Left ventricle myocardium inferior (tissue), 1 donor: ENCODE results near the gene KNDC1. TPM values are rescaled to one million over a fixed set of nuclear protein-coding genes. Genes with fewer than 3 reads are reported as not detected.
A peak's percentile ranks its signal among the peaks of the same experiment; 100 is the strongest.

Experiments used
- DNase-seq: peaks from one replicate; pipeline ENCODE4 v3.0.0-alpha.2; 2020
- H3K27ac ChIP-seq: fragments of 200-600 bp; replicated peaks from 2 replicates; pipeline ENCODE4 v1.8.0; 2021
- H3K27me3 ChIP-seq: fragments of 200-600 bp; 2 replicates; pipeline ENCODE4 v1.8.0; 2021; ENCODE audit warnings: low read depth
- H3K36me3 ChIP-seq: fragments of 200-600 bp; 2 replicates; pipeline ENCODE4 v1.8.0; 2021
- H3K4me1 ChIP-seq: fragments of 200-600 bp; 2 replicates; pipeline ENCODE4 v1.8.0; 2021
- H3K4me3 ChIP-seq: fragments of 200-600 bp; 2 replicates; pipeline ENCODE4 v1.8.0; 2021; ENCODE audit warnings: mild to moderate bottlenecking, moderate library complexity
- H3K9me3 ChIP-seq: fragments of 200-600 bp; replicated peaks from 2 replicates; pipeline ENCODE4 v1.8.0; 2021
- intact Hi-C: fragments of 100-400 bp; cut with micrococcal nuclease; formaldehyde crosslinking; loops from one replicate; pipeline ENCODE4 v1.11.0; 2022
- total RNA-seq: library from RNA; stranded (reverse); fragmentation: NEBNext Ultra II Directional; extraction: Animal tissue kit (Norgen Biotek cat#: 25700); gene quantifications from one replicate; pipeline ENCODE4 v1.2.1, GENCODE V29; 2021
- TF ChIP-seq, protein P1 (sequence below): fragments of 200-600 bp; IDR thresholded peaks from 2 replicates; pipeline ENCODE4 v1.8.0; 2021; ENCODE audit warnings: antibody characterized with exemption, mild to moderate bottlenecking, borderline replicate concordance
- donor health status: DM: no; HTN: yes; CAD: no; lungs with severe emphysema.

KNDC1 gene
- total RNA-seq, 1 donor from 2014 or later = 0.11 TPM

DNA sequence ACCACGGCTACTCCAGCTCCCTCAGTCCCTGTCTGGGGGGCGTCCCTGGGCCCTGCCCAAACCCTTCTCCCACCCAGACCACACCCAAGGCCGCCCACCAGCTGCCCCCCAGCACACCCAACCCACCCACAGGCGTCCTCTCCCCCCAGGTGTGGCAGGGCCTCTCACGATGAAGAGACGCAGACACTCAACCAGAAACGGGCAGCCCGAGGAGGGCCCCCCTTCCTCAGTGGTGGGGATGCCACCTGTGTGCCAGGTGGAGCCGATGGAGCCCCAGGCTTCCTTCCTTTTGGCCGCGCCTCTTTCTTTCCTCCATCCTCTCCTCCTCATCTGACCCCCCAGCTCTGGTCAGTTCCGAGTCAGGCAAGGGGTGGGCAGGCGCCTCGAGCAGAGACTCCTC, 43.6 kb upstream of the KNDC1 start:
- Histone ChIP-seq H3K4me1 (no peaks in the 10 kb centered on the region), H3K27ac (no peak overlapping the region), H3K36me3 (no peaks in the 10 kb centered on the region), H3K4me3 (no peak overlapping the region), H3K27me3 (peaks cover 29% of the 10 kb centered on the region), H3K9me3 (peaks cover 23% of the 10 kb centered on the region)
- DNase-seq = no peak
- TF ChIP-seq, protein P1, sequence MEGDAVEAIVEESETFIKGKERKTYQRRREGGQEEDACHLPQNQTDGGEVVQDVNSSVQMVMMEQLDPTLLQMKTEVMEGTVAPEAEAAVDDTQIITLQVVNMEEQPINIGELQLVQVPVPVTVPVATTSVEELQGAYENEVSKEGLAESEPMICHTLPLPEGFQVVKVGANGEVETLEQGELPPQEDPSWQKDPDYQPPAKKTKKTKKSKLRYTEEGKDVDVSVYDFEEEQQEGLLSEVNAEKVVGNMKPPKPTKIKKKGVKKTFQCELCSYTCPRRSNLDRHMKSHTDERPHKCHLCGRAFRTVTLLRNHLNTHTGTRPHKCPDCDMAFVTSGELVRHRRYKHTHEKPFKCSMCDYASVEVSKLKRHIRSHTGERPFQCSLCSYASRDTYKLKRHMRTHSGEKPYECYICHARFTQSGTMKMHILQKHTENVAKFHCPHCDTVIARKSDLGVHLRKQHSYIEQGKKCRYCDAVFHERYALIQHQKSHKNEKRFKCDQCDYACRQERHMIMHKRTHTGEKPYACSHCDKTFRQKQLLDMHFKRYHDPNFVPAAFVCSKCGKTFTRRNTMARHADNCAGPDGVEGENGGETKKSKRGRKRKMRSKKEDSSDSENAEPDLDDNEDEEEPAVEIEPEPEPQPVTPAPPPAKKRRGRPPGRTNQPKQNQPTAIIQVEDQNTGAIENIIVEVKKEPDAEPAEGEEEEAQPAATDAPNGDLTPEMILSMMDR = no peak
- intact Hi-C loops = no loop called here

- no peak for DNase-seq
- no peaks in the 10 kb centered on the region for H3K4me1 ChIP-seq
- TF ChIP-seq, protein P1 = no peak
- peak overlapping the region; percentile 76 for H3K27ac ChIP-seq
- peaks cover 29% of the 10 kb centered on the region for H3K27me3 ChIP-seq
- H3K9me3 ChIP-seq = peaks cover 23% of the 10 kb centered on the region
- no peak overlapping the region for H3K4me3 ChIP-seq
- intact Hi-C loops = no loop called here
- H3K36me3 ChIP-seq = no peaks in the 10 kb centered on the region
These were observed 42.9 kb upstream of the KNDC1 start for GRCh38 chr10:133117036-133117687.

GRCh38 chr10:133117688-133118071, 42.3 kb upstream of the KNDC1 start:
- Histone ChIP-seq H3K27me3 (peaks cover 29% of the 10 kb centered on the region), H3K27ac (peak overlapping the region; percentile 76), H3K4me3 (no peak overlapping the region), H3K4me1 (no peaks in the 10 kb centered on the region), H3K9me3 (peaks cover 23% of the 10 kb centered on the region), H3K36me3 (no peaks in the 10 kb centered on the region)
- TF ChIP-seq, protein P1 = no peak
- intact Hi-C loops = no loop called here
- peak; percentile 49 for DNase-seq

DNA sequence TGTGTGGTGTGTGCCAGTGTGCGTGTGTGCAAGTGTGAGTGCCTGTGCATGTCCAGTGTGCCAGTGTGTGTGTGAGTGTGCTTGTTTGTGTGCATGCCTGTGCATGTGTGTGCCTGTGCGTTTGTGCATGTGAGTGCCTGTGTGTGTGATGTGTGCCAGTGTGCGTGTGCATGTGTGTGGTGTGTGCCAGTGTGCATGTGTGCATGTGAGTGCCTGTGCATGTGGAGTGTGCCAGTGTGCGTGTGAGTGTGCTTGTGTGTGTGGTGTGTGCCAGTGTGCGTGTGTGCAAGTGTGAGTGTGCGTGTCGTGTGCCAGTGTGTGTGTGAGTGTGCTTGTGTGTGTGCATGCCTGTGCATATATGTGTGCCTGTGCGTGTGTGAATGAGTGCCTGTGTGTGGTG, 38.5 kb upstream of the KNDC1 start:
- H3K9me3 ChIP-seq = peaks cover 23% of the 10 kb centered on the region
- no peak overlapping the region for H3K27ac ChIP-seq
- no peak for DNase-seq
- H3K36me3 ChIP-seq = no peaks in the 10 kb centered on the region
- peaks cover 44% of the 10 kb centered on the region for H3K27me3 ChIP-seq
- H3K4me3 ChIP-seq = no peak overlapping the region
- H3K4me1 ChIP-seq = peaks cover 4% of the 10 kb centered on the region
- TF ChIP-seq, protein P1 = no peak
- intact Hi-C loops = no loop called here

GRCh38 chr10:133122171-133122935, 37.7 kb upstream of the KNDC1 start:
- Histone ChIP-seq H3K27me3 (peaks cover 48% of the 10 kb centered on the region), H3K9me3 (peaks cover 23% of the 10 kb centered on the region), H3K4me1 (peaks cover 4% of the 10 kb centered on the region), H3K36me3 (no peaks in the 10 kb centered on the region), H3K27ac (no peak overlapping the region), H3K4me3 (no peak overlapping the region)
- DNase-seq = no peak
- TF ChIP-seq, protein P1 = no peak
- intact Hi-C loops = no loop called here
